Measurements from ENCODE around the gene PAQR5. TPM values are rescaled to one million over a fixed set of nuclear protein-coding genes. Genes with fewer than 3 reads are reported as not detected.
"Not testable (repeated sequence)": the region's sequence is repeated elsewhere in the genome, so short reads cannot be mapped to it uniquely, and the experiment has no call there.

PAQR5 gene
- total RNA-seq, 1 experiment from 2014 or later, result not detected

DNA sequence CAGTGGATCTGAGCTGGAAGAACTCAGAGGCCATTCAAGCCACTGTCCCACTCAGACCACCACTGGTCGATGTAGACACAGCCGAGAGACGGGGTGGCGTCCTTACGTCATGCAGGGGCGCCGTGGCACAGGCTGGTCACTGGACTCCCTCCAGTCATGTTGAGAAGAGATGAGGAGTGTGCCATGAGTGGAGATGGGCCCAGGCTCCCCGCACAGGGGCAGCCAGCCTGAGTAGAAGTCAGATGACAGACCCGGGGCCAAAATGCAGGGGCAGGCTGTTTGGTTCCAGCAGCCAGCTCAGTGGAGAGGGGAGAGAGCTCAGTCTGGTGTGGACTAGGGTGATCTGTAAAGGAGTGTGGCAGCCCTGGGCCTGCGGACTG, 82.0 kb downstream of the PAQR5 start:
- H3K27ac ChIP-seq (ENCODE audit: low read length), result no peak overlapping the region
- no peaks in the 10 kb centered on the region for H3K9me2 ChIP-seq (replicated peaks; ENCODE audit: insufficient read depth, low read length)
- H3K4me2 ChIP-seq (ENCODE audit: low read depth, low read length, poor library complexity, severe bottlenecking), result no peak overlapping the region
- H3K4me3 ChIP-seq (ENCODE audit: low read length), result no peak overlapping the region
- H3K4me1 ChIP-seq (ENCODE audit: low read length), result no peaks in the 10 kb centered on the region
- H3K36me3 ChIP-seq (ENCODE audit: insufficient read depth, low read length), result no peaks in the 10 kb centered on the region
- no peak for DNase-seq
- no peaks in the 10 kb centered on the region for H3K27me3 ChIP-seq (ENCODE audit: low read length)
- H3K9ac ChIP-seq (ENCODE audit: low read length), result no peak overlapping the region
- no peaks in the 10 kb centered on the region for H3K79me2 ChIP-seq (ENCODE audit: low read length)
- H2AFZ ChIP-seq (ENCODE audit: low read length), result no peak overlapping the region
- H4K20me1 ChIP-seq (ENCODE audit: insufficient read depth, low read depth, low read length), result no peaks in the 10 kb centered on the region
- H3K9me3 ChIP-seq (ENCODE audit: low read length), result no peaks in the 10 kb centered on the region

- not testable (repeated sequence) for DNase-seq; H3K4me1 ChIP-seq (ENCODE audit: low read length); H4K20me1 ChIP-seq (ENCODE audit: insufficient read depth, low read depth, low read length); H3K9me3 ChIP-seq (ENCODE audit: low read length); H2AFZ ChIP-seq (ENCODE audit: low read length); H3K4me3 ChIP-seq (ENCODE audit: low read length); H3K9me2 ChIP-seq (replicated peaks; ENCODE audit: insufficient read depth, low read length); H3K4me2 ChIP-seq (ENCODE audit: low read depth, low read length, poor library complexity, severe bottlenecking); H3K36me3 ChIP-seq (ENCODE audit: insufficient read depth, low read length); H3K9ac ChIP-seq (ENCODE audit: low read length); H3K79me2 ChIP-seq (ENCODE audit: low read length); H3K27me3 ChIP-seq (ENCODE audit: low read length); H3K27ac ChIP-seq (ENCODE audit: low read length)
Measured at GRCh38 chr15:69382176-69382575, 83.5 kb downstream of the PAQR5 start.

- H3K4me3 ChIP-seq (ENCODE audit: low read length); H3K27me3 ChIP-seq (ENCODE audit: low read length); H2AFZ ChIP-seq (ENCODE audit: low read length); H3K27ac ChIP-seq (ENCODE audit: low read length); H3K9me3 ChIP-seq (ENCODE audit: low read length); H3K4me2 ChIP-seq (ENCODE audit: low read depth, low read length, poor library complexity, severe bottlenecking); H3K36me3 ChIP-seq (ENCODE audit: insufficient read depth, low read length); H4K20me1 ChIP-seq (ENCODE audit: insufficient read depth, low read depth, low read length); DNase-seq; H3K4me1 ChIP-seq (ENCODE audit: low read length); H3K9ac ChIP-seq (ENCODE audit: low read length); H3K9me2 ChIP-seq (replicated peaks; ENCODE audit: insufficient read depth, low read length); H3K79me2 ChIP-seq (ENCODE audit: low read length): not testable (repeated sequence)
Measured at GRCh38 chr15:69384066-69384465, 85.4 kb downstream of the PAQR5 start.

DNA sequence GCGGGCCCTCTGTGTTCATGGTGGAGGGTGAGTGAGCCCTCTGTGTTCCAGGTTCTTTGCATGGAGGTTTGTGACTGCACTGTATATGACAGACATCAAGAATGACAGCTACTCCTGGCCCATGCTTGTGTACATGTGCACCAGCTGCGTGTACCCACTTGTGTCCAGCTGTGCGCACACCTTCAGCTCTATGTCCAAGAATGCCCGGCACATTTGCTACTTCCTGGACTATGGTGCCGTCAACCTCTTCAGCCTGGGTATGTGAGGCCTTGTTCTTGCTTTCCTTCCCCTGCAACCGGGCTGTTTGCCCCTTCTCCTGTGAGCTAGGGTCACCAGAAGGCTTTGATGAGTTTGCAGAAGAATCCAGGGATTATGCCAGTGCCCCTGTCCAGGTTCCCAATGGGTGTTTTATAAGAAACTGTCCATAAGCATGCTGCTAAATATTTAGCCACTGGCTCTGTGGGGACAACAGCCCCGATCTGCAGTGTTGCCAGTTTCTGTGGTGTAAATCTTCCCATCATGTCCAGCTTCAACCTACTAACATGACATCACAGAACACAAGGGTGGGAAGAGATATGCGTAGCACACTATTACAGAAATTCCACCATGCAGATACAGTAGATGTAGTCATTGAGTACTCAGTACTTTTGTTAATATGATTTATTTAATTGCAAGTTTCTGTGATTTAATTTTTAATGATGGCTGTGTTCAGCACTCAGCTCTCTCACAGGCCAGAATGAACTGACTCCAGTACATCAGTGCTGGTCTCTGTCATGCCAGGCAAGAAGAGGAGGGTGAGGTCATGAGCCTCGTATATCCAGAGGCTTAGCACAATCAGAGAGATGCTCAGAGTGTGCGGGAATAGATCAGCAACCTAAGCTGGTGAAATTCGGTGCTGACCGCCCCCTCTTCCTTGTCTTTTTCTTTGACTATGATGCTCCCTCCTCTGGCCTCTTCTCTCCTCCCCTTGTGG, 86.2 kb downstream of the PAQR5 start:
- H3K79me2 ChIP-seq (ENCODE audit: low read length), result no peaks in the 10 kb centered on the region
- no peak overlapping the region for H3K9ac ChIP-seq (ENCODE audit: low read length)
- H3K27me3 ChIP-seq (ENCODE audit: low read length), result no peaks in the 10 kb centered on the region
- no peak for DNase-seq
- no peak overlapping the region for H3K4me2 ChIP-seq (ENCODE audit: low read depth, low read length, poor library complexity, severe bottlenecking)
- H3K9me2 ChIP-seq (replicated peaks; ENCODE audit: insufficient read depth, low read length), result no peaks in the 10 kb centered on the region
- H4K20me1 ChIP-seq (ENCODE audit: insufficient read depth, low read depth, low read length), result no peaks in the 10 kb centered on the region
- no peaks in the 10 kb centered on the region for H3K36me3 ChIP-seq (ENCODE audit: insufficient read depth, low read length)
- no peak overlapping the region for H3K27ac ChIP-seq (ENCODE audit: low read length)
- no peaks in the 10 kb centered on the region for H3K4me1 ChIP-seq (ENCODE audit: low read length)
- no peaks in the 10 kb centered on the region for H3K9me3 ChIP-seq (ENCODE audit: low read length)
- no peak overlapping the region for H2AFZ ChIP-seq (ENCODE audit: low read length)
- no peak overlapping the region for H3K4me3 ChIP-seq (ENCODE audit: low read length)

- Histone ChIP-seq H3K36me3 (ENCODE audit: insufficient read depth, low read length) (no peaks in the 10 kb centered on the region), H3K4me3 (ENCODE audit: low read length) (no peak overlapping the region), H3K9me3 (ENCODE audit: low read length) (no peaks in the 10 kb centered on the region), H3K27me3 (ENCODE audit: low read length) (no peaks in the 10 kb centered on the region), H3K4me2 (ENCODE audit: low read depth, low read length, poor library complexity, severe bottlenecking) (no peak overlapping the region), H2AFZ (ENCODE audit: low read length) (no peak overlapping the region), H3K27ac (ENCODE audit: low read length) (no peak overlapping the region), H3K79me2 (ENCODE audit: low read length) (no peaks in the 10 kb centered on the region), H4K20me1 (ENCODE audit: insufficient read depth, low read depth, low read length) (no peaks in the 10 kb centered on the region), H3K9me2 (replicated peaks; ENCODE audit: insufficient read depth, low read length) (no peaks in the 10 kb centered on the region), H3K4me1 (ENCODE audit: low read length) (no peaks in the 10 kb centered on the region), H3K9ac (ENCODE audit: low read length) (no peak overlapping the region)
- no peak for DNase-seq
Measured at GRCh38 chr15:69385831-69386230, 87.1 kb downstream of the PAQR5 start.

GRCh38 chr15:69386284-69386683, 87.6 kb downstream of the PAQR5 start:
- H3K4me3 ChIP-seq (ENCODE audit: low read length), result no peak overlapping the region
- H3K9me2 ChIP-seq (replicated peaks; ENCODE audit: insufficient read depth, low read length), result no peaks in the 10 kb centered on the region
- no peak overlapping the region for H2AFZ ChIP-seq (ENCODE audit: low read length)
- no peaks in the 10 kb centered on the region for H3K4me1 ChIP-seq (ENCODE audit: low read length)
- DNase-seq, result no peak
- H3K4me2 ChIP-seq (ENCODE audit: low read depth, low read length, poor library complexity, severe bottlenecking), result no peak overlapping the region
- no peaks in the 10 kb centered on the region for H3K27me3 ChIP-seq (ENCODE audit: low read length)
- H3K36me3 ChIP-seq (ENCODE audit: insufficient read depth, low read length), result no peaks in the 10 kb centered on the region
- no peak overlapping the region for H3K9ac ChIP-seq (ENCODE audit: low read length)
- no peak overlapping the region for H3K27ac ChIP-seq (ENCODE audit: low read length)
- H3K9me3 ChIP-seq (ENCODE audit: low read length), result no peaks in the 10 kb centered on the region
- no peaks in the 10 kb centered on the region for H3K79me2 ChIP-seq (ENCODE audit: low read length)
- no peaks in the 10 kb centered on the region for H4K20me1 ChIP-seq (ENCODE audit: insufficient read depth, low read depth, low read length)

DNA sequence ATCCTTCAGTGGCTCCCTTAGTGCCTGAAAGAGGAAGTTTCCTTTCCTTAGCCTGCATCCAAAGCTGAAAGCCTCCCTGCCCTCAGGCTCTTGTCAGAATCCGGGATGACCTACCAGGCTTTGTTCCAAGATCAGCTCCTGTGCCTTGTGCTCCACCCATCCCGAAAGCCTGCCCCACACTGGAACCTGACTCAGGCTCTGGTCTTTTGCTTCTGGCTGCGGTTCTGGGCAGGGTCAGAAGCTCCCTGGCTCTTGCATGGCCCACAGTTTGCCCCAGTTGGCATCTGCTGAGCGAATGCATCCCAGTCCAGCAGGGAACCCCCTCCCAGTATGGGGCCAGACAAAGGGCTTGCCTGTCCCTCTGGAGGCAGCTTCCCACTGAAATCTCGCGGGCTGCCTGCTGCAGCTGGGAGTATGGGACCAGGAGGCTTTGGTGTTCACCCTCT, 89.6 kb downstream of the PAQR5 start:
- Histone ChIP-seq H3K9me3 (ENCODE audit: low read length) (no peaks in the 10 kb centered on the region), H3K79me2 (ENCODE audit: low read length) (no peaks in the 10 kb centered on the region), H2AFZ (ENCODE audit: low read length) (no peak overlapping the region), H4K20me1 (ENCODE audit: insufficient read depth, low read depth, low read length) (no peaks in the 10 kb centered on the region), H3K36me3 (ENCODE audit: insufficient read depth, low read length) (no peaks in the 10 kb centered on the region), H3K4me1 (ENCODE audit: low read length) (no peaks in the 10 kb centered on the region), H3K4me3 (ENCODE audit: low read length) (no peak overlapping the region), H3K9ac (ENCODE audit: low read length) (no peak overlapping the region), H3K27ac (ENCODE audit: low read length) (no peak overlapping the region), H3K4me2 (ENCODE audit: low read depth, low read length, poor library complexity, severe bottlenecking) (no peak overlapping the region), H3K9me2 (replicated peaks; ENCODE audit: insufficient read depth, low read length) (no peaks in the 10 kb centered on the region), H3K27me3 (ENCODE audit: low read length) (no peaks in the 10 kb centered on the region)
- no peak for DNase-seq

- H3K4me1 ChIP-seq (ENCODE audit: low read length), result peaks cover 2% of the 10 kb centered on the region; the same call in 1 of the 2 replicates
- H4K20me1 ChIP-seq (ENCODE audit: insufficient read depth, low read depth, low read length), result no peaks in the 10 kb centered on the region
- no peak overlapping the region for H3K9ac ChIP-seq (ENCODE audit: low read length)
- no peaks in the 10 kb centered on the region for H3K36me3 ChIP-seq (ENCODE audit: insufficient read depth, low read length)
- no peaks in the 10 kb centered on the region for H3K9me3 ChIP-seq (ENCODE audit: low read length)
- no peaks in the 10 kb centered on the region for H3K27me3 ChIP-seq (ENCODE audit: low read length)
- no peaks in the 10 kb centered on the region for H3K9me2 ChIP-seq (replicated peaks; ENCODE audit: insufficient read depth, low read length)
- no peak overlapping the region for H2AFZ ChIP-seq (ENCODE audit: low read length)
- H3K27ac ChIP-seq (ENCODE audit: low read length), result no peak overlapping the region
- no peak for DNase-seq
- no peaks in the 10 kb centered on the region for H3K79me2 ChIP-seq (ENCODE audit: low read length)
- H3K4me2 ChIP-seq (ENCODE audit: low read depth, low read length, poor library complexity, severe bottlenecking), result no peak overlapping the region
- no peak overlapping the region for H3K4me3 ChIP-seq (ENCODE audit: low read length)
Measured at GRCh38 chr15:69389426-69389825, 90.7 kb downstream of the PAQR5 start.

All from Karpas-422 (cell line).